ENCODE results near the gene NLGN2. TPM values are rescaled to one million over a fixed set of nuclear protein-coding genes. Genes with fewer than 3 reads are reported as not detected.

NLGN2 gene
- total RNA-seq, 1 experiment from 2014 or later = 6.7 TPM

- no peak for DNase-seq (ENCODE audit: unreplicated experiment)
- Mint-ChIP-seq H3K36me3 (ENCODE audit: insufficient read depth, unreplicated experiment) (peaks cover 4% of the 10 kb centered on the region), H3K27ac (ENCODE audit: low read depth, unreplicated experiment) (no peak overlapping the region), H3K27me3 (ENCODE audit: insufficient read depth, unreplicated experiment) (no peaks in the 10 kb centered on the region), H3K9me3 (ENCODE audit: unreplicated experiment) (no peaks in the 10 kb centered on the region), H3K4me1 (ENCODE audit: insufficient read depth, unreplicated experiment) (peaks cover 17% of the 10 kb centered on the region), H3K4me3 (ENCODE audit: unreplicated experiment) (no peak overlapping the region)
- TF ChIP-seq CTCF (IDR thresholded peaks at IDR 0.05; ENCODE audit: unreplicated experiment) = no peak
- no TSS peak for BruUV-seq (replicated peaks)
- ChIA-PET POLR2A (interaction anchor here (0.6 to 8.9 kb wide), 7 partner anchors 9 to 427 kb away, joined by 3 to 115 read pairs (median 4); partner anchors contain the start of genes POLR2A and ZBTB4), CTCF (interaction anchor here (0.6 to 1.4 kb wide), 5 partner anchors 39 to 397 kb away, joined by 3 to 5 read pairs (median 4); partner anchors contain the start of genes SLC35G6 and SOX15)
- intact Hi-C loops (cut with micrococcal nuclease) = no loop called here
These were observed 34.5 kb downstream of the NLGN2 start for GRCh38 chr17:7442142-7442541.

- peak; percentile 86 for DNase-seq (ENCODE audit: unreplicated experiment)
- peak overlapping the region; percentile 90 for H3K27ac Mint-ChIP-seq (ENCODE audit: low read depth, unreplicated experiment)
- CTCF ChIA-PET = interaction anchor here (0.6 to 2.8 kb wide), 8 partner anchors 12 to 244 kb away, joined by 3 to 16 read pairs (median 4); partner anchors contain the start of genes NLGN2 and TMEM256
- H3K9me3 Mint-ChIP-seq (ENCODE audit: unreplicated experiment) = no peaks in the 10 kb centered on the region
- no TSS peak for BruUV-seq (replicated peaks)
- H3K4me3 Mint-ChIP-seq (ENCODE audit: unreplicated experiment) = no peak overlapping the region
- intact Hi-C loops (cut with micrococcal nuclease) = loop anchor here (1.0 kb wide), 1 partner anchor 41 kb away; the partner anchor contains the start of gene POLR2A
- POLR2A ChIA-PET = interaction anchor here (0.5 to 5.7 kb wide), 18 partner anchors 8 to 243 kb away, joined by 3 to 58 read pairs (median 6); partner anchors contain the start of genes GABARAP, MPDU1, POLR2A and TMEM102
- TF ChIP-seq CTCF (IDR thresholded peaks at IDR 0.05; ENCODE audit: unreplicated experiment) = no peak
- H3K4me1 Mint-ChIP-seq (ENCODE audit: insufficient read depth, unreplicated experiment) = peaks cover 14% of the 10 kb centered on the region
- H3K36me3 Mint-ChIP-seq (ENCODE audit: insufficient read depth, unreplicated experiment) = peaks cover 4% of the 10 kb centered on the region
- H3K27me3 Mint-ChIP-seq (ENCODE audit: insufficient read depth, unreplicated experiment) = no peaks in the 10 kb centered on the region
These were observed 36.1 kb downstream of the NLGN2 start for GRCh38 chr17:7443499-7444485.

GRCh38 chr17:7444682-7445618, 37.3 kb downstream of the NLGN2 start, which contains the start of gene CHRNB1:
Gene CHRNB1 (plus strand): TSS chr17:7445061. CDS start chr17:7445128, 67 bp downstream.
- Mint-ChIP-seq H3K27ac (ENCODE audit: low read depth, unreplicated experiment) (peak within 1 kb of the TSS; percentile 90), H3K27me3 (ENCODE audit: insufficient read depth, unreplicated experiment) (no peaks in the 10 kb centered on the region), H3K9me3 (ENCODE audit: unreplicated experiment) (no peaks in the 10 kb centered on the region), H3K4me1 (ENCODE audit: insufficient read depth, unreplicated experiment) (peaks cover 11% of the 10 kb centered on the region), H3K4me3 (ENCODE audit: unreplicated experiment) (peak within 1 kb of the TSS; percentile 31), H3K36me3 (ENCODE audit: insufficient read depth, unreplicated experiment) (peaks cover 4% of the 10 kb centered on the region)
- CTCF ChIA-PET = interaction anchor here (0.5 to 2.8 kb wide), 8 partner anchors 8 to 1873 kb away, joined by 3 to 16 read pairs (median 4); no protein-coding TSS in a partner anchor
- no peak for TF ChIP-seq CTCF (IDR thresholded peaks at IDR 0.05; ENCODE audit: unreplicated experiment)
- no TSS peak for BruUV-seq (replicated peaks)
- intact Hi-C loops (cut with micrococcal nuclease) = loop anchor here (1.0 kb wide), 1 partner anchor 39 kb away; the partner anchor contains the start of gene POLR2A
- no peak for DNase-seq (ENCODE audit: unreplicated experiment)
- POLR2A ChIA-PET = interaction anchor here (0.9 to 5.7 kb wide), 15 partner anchors 7 to 242 kb away, joined by 3 to 58 read pairs (median 7); partner anchors contain the start of genes MPDU1, POLR2A, TMEM102 and TMEM256
